ENCODE measurements around the gene ITGA7. TPM values are rescaled to one million over a fixed set of nuclear protein-coding genes. Genes with fewer than 3 reads are reported as not detected.

Gene ITGA7
- polyA plus RNA-seq, 1 donor from 2014 or later = 13.5 TPM

DNA sequence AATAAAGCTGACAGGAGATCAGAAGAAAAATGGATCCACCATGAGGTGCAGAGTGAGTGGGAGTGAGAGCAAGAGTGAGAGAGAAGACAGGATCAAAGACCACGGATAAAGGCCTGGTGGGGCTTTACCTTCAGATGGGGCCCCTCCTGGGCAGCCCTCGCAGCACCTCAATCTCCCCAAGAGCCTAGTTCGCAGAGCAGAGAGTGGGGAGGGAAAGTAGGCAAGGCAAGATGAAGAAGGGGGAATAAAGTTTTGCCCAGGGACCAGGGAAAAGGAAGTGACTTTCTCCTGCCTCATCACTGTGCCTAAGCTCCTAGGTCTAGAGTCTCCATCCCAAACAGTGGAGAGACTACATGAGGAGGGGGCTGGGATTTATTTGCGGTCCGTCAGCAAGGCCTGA, 60.7 kb downstream of the ITGA7 start:
- no peak overlapping the region for H3K27ac ChIP-seq (ENCODE audit: low read length)
- no peaks in the 10 kb centered on the region for H3F3A ChIP-seq (ENCODE audit: insufficient read depth, low read length, poor library complexity, severe bottlenecking)
- H3K4me2 ChIP-seq (ENCODE audit: low read length) = no peak overlapping the region
- no peaks in the 10 kb centered on the region for H3K36me3 ChIP-seq (ENCODE audit: insufficient read depth, low read length)
- H3K9me3 ChIP-seq (ENCODE audit: low read length) = no peaks in the 10 kb centered on the region
- H2AFZ ChIP-seq (ENCODE audit: low read depth, low read length) = no peak overlapping the region
- H3K79me2 ChIP-seq (replicated peaks; ENCODE audit: insufficient read depth, low read length) = no peaks in the 10 kb centered on the region
- H3K27me3 ChIP-seq (ENCODE audit: insufficient read depth, low read depth, low read length) = no peaks in the 10 kb centered on the region
- no peaks in the 10 kb centered on the region for H4K20me1 ChIP-seq (ENCODE audit: insufficient read depth)
- no peak overlapping the region for H3K9ac ChIP-seq (ENCODE audit: low read length)
- no peak for TF ChIP-seq RAD21 (conservative IDR thresholded peaks at IDR 0.05)
- TF ChIP-seq SMC3 (conservative IDR thresholded peaks at IDR 0.05; ENCODE audit: poor library complexity) = no peak
- no peak for TF ChIP-seq POLR2AphosphoS5 (IDR thresholded peaks at IDR 0.05)
- no peak for TF ChIP-seq TAF1 (IDR thresholded peaks at IDR 0.05; ENCODE audit: low read depth)
- TF ChIP-seq MXI1 (conservative IDR thresholded peaks at IDR 0.05; ENCODE audit: poor library complexity, severe bottlenecking) = no peak
- H3K9me2 ChIP-seq (ENCODE audit: insufficient read depth, low read length) = no peaks in the 10 kb centered on the region
- H3K4me3 ChIP-seq (ENCODE audit: low read length) = no peak overlapping the region

DNA sequence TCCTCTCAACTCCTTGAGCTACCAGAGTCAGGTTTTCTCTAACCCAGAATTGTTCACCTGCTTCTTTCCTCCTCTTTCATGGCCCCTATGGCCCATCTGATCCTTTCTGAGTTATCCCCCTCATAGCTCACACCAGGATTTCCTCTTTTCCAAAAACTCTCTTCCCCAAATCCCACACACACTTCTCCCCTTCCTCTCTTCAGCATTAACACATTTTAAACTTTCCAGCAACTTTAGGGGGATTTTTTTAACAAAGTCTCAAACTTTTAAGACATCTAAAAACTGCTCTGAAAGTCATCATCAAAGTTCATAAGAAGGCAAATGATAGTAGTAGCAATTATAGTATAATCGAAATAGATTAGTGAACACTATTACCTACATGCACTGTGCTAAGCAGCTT, 63.1 kb downstream of the ITGA7 start:
- Histone ChIP-seq H4K20me1 (ENCODE audit: insufficient read depth) (no peaks in the 10 kb centered on the region), H3K36me3 (ENCODE audit: insufficient read depth, low read length) (no peaks in the 10 kb centered on the region), H3K27ac (ENCODE audit: low read length) (no peak overlapping the region), H2AFZ (ENCODE audit: low read depth, low read length) (no peak overlapping the region), H3K9me3 (ENCODE audit: low read length) (no peaks in the 10 kb centered on the region), H3K27me3 (ENCODE audit: insufficient read depth, low read depth, low read length) (no peaks in the 10 kb centered on the region), H3K9ac (ENCODE audit: low read length) (no peak overlapping the region), H3F3A (ENCODE audit: insufficient read depth, low read length, poor library complexity, severe bottlenecking) (no peaks in the 10 kb centered on the region), H3K4me3 (ENCODE audit: low read length) (no peak overlapping the region), H3K79me2 (replicated peaks; ENCODE audit: insufficient read depth, low read length) (no peaks in the 10 kb centered on the region), H3K4me2 (ENCODE audit: low read length) (no peak overlapping the region), H3K9me2 (ENCODE audit: insufficient read depth, low read length) (no peaks in the 10 kb centered on the region)
- TF ChIP-seq RAD21 (conservative IDR thresholded peaks at IDR 0.05) (no peak), SMC3 (conservative IDR thresholded peaks at IDR 0.05; ENCODE audit: poor library complexity) (no peak), MXI1 (conservative IDR thresholded peaks at IDR 0.05; ENCODE audit: poor library complexity, severe bottlenecking) (no peak), EZH2 (IDR thresholded peaks at IDR 0.05; ENCODE audit: borderline replicate concordance, insufficient read depth, low read length, poor library complexity, severe bottlenecking) (no peak)
- TF ChIP-seq, protein P1, sequence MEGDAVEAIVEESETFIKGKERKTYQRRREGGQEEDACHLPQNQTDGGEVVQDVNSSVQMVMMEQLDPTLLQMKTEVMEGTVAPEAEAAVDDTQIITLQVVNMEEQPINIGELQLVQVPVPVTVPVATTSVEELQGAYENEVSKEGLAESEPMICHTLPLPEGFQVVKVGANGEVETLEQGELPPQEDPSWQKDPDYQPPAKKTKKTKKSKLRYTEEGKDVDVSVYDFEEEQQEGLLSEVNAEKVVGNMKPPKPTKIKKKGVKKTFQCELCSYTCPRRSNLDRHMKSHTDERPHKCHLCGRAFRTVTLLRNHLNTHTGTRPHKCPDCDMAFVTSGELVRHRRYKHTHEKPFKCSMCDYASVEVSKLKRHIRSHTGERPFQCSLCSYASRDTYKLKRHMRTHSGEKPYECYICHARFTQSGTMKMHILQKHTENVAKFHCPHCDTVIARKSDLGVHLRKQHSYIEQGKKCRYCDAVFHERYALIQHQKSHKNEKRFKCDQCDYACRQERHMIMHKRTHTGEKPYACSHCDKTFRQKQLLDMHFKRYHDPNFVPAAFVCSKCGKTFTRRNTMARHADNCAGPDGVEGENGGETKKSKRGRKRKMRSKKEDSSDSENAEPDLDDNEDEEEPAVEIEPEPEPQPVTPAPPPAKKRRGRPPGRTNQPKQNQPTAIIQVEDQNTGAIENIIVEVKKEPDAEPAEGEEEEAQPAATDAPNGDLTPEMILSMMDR (IDR thresholded peaks at IDR 0.05; ENCODE audit: poor library complexity, severe bottlenecking) = no peak
- TF ChIP-seq, protein P2, sequence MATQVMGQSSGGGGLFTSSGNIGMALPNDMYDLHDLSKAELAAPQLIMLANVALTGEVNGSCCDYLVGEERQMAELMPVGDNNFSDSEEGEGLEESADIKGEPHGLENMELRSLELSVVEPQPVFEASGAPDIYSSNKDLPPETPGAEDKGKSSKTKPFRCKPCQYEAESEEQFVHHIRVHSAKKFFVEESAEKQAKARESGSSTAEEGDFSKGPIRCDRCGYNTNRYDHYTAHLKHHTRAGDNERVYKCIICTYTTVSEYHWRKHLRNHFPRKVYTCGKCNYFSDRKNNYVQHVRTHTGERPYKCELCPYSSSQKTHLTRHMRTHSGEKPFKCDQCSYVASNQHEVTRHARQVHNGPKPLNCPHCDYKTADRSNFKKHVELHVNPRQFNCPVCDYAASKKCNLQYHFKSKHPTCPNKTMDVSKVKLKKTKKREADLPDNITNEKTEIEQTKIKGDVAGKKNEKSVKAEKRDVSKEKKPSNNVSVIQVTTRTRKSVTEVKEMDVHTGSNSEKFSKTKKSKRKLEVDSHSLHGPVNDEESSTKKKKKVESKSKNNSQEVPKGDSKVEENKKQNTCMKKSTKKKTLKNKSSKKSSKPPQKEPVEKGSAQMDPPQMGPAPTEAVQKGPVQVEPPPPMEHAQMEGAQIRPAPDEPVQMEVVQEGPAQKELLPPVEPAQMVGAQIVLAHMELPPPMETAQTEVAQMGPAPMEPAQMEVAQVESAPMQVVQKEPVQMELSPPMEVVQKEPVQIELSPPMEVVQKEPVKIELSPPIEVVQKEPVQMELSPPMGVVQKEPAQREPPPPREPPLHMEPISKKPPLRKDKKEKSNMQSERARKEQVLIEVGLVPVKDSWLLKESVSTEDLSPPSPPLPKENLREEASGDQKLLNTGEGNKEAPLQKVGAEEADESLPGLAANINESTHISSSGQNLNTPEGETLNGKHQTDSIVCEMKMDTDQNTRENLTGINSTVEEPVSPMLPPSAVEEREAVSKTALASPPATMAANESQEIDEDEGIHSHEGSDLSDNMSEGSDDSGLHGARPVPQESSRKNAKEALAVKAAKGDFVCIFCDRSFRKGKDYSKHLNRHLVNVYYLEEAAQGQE (IDR thresholded peaks at IDR 0.05; ENCODE audit: borderline replicate concordance) = no peak

DNA sequence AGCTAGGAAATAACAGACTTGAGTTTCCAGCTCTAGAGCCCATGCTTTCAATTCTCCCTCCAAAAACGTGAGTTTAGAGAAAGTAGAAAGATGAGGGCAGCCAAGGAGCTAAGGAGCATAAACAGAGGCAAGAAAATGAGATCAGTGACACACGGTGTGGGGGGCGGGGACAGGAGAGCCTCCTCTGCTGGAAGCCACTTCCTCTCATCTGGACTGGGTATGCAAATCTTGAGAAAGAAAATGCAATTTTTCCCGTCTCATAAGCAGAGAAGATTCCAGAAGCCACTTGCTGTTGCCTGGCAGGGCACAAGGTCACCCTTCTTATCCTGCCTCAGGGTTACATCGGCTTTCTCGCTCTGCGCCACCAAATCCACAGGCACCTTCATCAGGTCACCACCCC, 65.0 kb downstream of the ITGA7 start:
- Histone ChIP-seq H3K27me3 (ENCODE audit: insufficient read depth, low read depth, low read length) (no peaks in the 10 kb centered on the region), H3K9ac (ENCODE audit: low read length) (no peak overlapping the region), H3K4me3 (ENCODE audit: low read length) (no peak overlapping the region), H2AFZ (ENCODE audit: low read depth, low read length) (no peak overlapping the region), H3K79me2 (replicated peaks; ENCODE audit: insufficient read depth, low read length) (no peaks in the 10 kb centered on the region), H3K4me2 (ENCODE audit: low read length) (no peak overlapping the region), H3K27ac (ENCODE audit: low read length) (no peak overlapping the region), H3K9me2 (ENCODE audit: insufficient read depth, low read length) (no peaks in the 10 kb centered on the region), H4K20me1 (ENCODE audit: insufficient read depth) (no peaks in the 10 kb centered on the region), H3K9me3 (ENCODE audit: low read length) (no peaks in the 10 kb centered on the region), H3K36me3 (ENCODE audit: insufficient read depth, low read length) (no peaks in the 10 kb centered on the region), H3F3A (ENCODE audit: insufficient read depth, low read length, poor library complexity, severe bottlenecking) (no peaks in the 10 kb centered on the region)
- TF ChIP-seq EZH2 (IDR thresholded peaks at IDR 0.05; ENCODE audit: borderline replicate concordance, insufficient read depth, low read length, poor library complexity, severe bottlenecking) (no peak), EP300 (conservative IDR thresholded peaks at IDR 0.05; ENCODE audit: poor library complexity, severe bottlenecking) (no peak), POLR2AphosphoS5 (IDR thresholded peaks at IDR 0.05) (no peak), RAD21 (conservative IDR thresholded peaks at IDR 0.05) (no peak), MXI1 (conservative IDR thresholded peaks at IDR 0.05; ENCODE audit: poor library complexity, severe bottlenecking) (no peak), SMC3 (conservative IDR thresholded peaks at IDR 0.05; ENCODE audit: poor library complexity) (no peak), TAF1 (IDR thresholded peaks at IDR 0.05; ENCODE audit: low read depth) (no peak)
- TF ChIP-seq, protein P2 (IDR thresholded peaks at IDR 0.05; ENCODE audit: borderline replicate concordance) = no peak
- TF ChIP-seq, protein P1 (IDR thresholded peaks at IDR 0.05; ENCODE audit: poor library complexity, severe bottlenecking) = no peak

Measured in neural cell (in vitro differentiated cells).